GM12878 (cell line): ENCODE results near the gene STX1B. TPM values are rescaled to one million over a fixed set of nuclear protein-coding genes. Genes with fewer than 3 reads are reported as not detected.

Experiments
- ATAC-seq: fragments of 200-7000 bp; cut with Tn5 transposase; 3 replicates; pipeline ENCODE4 v1.9.1; 2020; ENCODE audit warnings: mild to moderate bottlenecking, moderate library complexity
- BruUV-seq: library from RNA; stranded (reverse); fragments of 400-500 nt; replicated peaks from 2 replicates; lab custom pipeline; 2021; lab: Mats Ljungman, UMichigan
- CTCF ChIA-PET: fragments of 300-600 bp; sonication (Branson Sonifier 250); formaldehyde crosslinking; extraction: SDS; loops from one replicate; lab custom pipeline; 2021; ENCODE audit warnings: inconsistent platforms; lab: Yijun Ruan, JAX
- POLR2A ChIA-PET: fragments of 350-600 bp; formaldehyde crosslinking; extraction: SDS; loops from one replicate; lab custom pipeline; 2021; ENCODE audit warnings: inconsistent platforms; lab: Charles Lee
- RAD21 ChIA-PET: fragments of 300-600 bp; sonication (Branson Sonifier 250); formaldehyde crosslinking; loops from one replicate; lab custom pipeline; 2023; ENCODE audit warnings: antibody characterized with exemption; ENCODE audit not compliant: unreplicated experiment; lab: Charles Lee
- SMC1A ChIA-PET: fragments of 300-600 bp; sonication (Branson Sonifier 250); formaldehyde crosslinking; loops from one replicate; lab custom pipeline; 2023; ENCODE audit not compliant: unreplicated experiment, uncharacterized antibody; lab: Charles Lee
- DNase-seq: peaks from one replicate; pipeline ENCODE4 v3.0.0-alpha.2; 2011; ENCODE audit warnings: low read depth, low spot score
- FAIRE-seq: peaks from 3 replicates; lab custom pipeline; 2011; peaks lifted over from hg19 to GRCh38; lab: Jason Lieb, UNC
- H2AFZ ChIP-seq: 2 replicates; pipeline ENCODE4 v1.6.0; 2011; ENCODE audit warnings: low read depth, low read length, control low read depth; ENCODE audit not compliant: control insufficient read depth
- H3K27ac ChIP-seq: 2 replicates; pipeline ENCODE4 v1.5.1; 2011; ENCODE audit warnings: control low read depth; ENCODE audit not compliant: control insufficient read depth, insufficient read depth
- H3K27me3 ChIP-seq, 2 experiments: replicated peaks in 1 of 2; 2 replicates each; pipeline versions ENCODE4 v1.6.0 to v1.6.1; 2011; ENCODE audit warnings: low read length in 1 of 2; ENCODE audit not compliant: control insufficient read depth in 2 of 2, insufficient read depth in 2 of 2
- H3K36me3 ChIP-seq, 2 experiments: 2 replicates each; pipeline ENCODE4 v1.5.1; 2011; ENCODE audit warnings: low read length in 1 of 2; ENCODE audit not compliant: control insufficient read depth in 2 of 2, insufficient read depth in 2 of 2
- H3K4me1 ChIP-seq: 2 replicates; pipeline ENCODE4 v1.6.1; 2011; ENCODE audit warnings: mild to moderate bottlenecking, low read length, moderate library complexity, mixed read lengths; ENCODE audit not compliant: control insufficient read depth, insufficient read depth
- H3K4me2 ChIP-seq: 2 replicates; pipeline ENCODE4 v1.6.0; 2011; ENCODE audit warnings: control low read depth; ENCODE audit not compliant: control insufficient read depth, insufficient read depth
- H3K4me3 ChIP-seq: fragments of 200-600 bp; sonication (generic); 2 replicates; pipeline ENCODE4 v1.5.1; 2016
- H3K79me2 ChIP-seq: 2 replicates; pipeline ENCODE4 v1.6.0; 2011; ENCODE audit warnings: low read length; ENCODE audit not compliant: control insufficient read depth, insufficient read depth
- H3K9ac ChIP-seq: 2 replicates; pipeline ENCODE4 v1.8.0; 2011; ENCODE audit warnings: low read length, control low read depth, mixed read lengths; ENCODE audit not compliant: control insufficient read depth, insufficient read depth
- H3K9me3 ChIP-seq: replicated peaks from 3 replicates; pipeline ENCODE4 v1.5.1; 2011; ENCODE audit warnings: mild to moderate bottlenecking, low read length; ENCODE audit not compliant: control insufficient read depth, insufficient read depth
- H4K20me1 ChIP-seq: 2 replicates; pipeline ENCODE4 v1.6.0; 2011; ENCODE audit not compliant: control insufficient read depth, insufficient read depth
- CHD4 ChIP-seq: fragments of 200-600 bp; sonication (generic); IDR thresholded peaks from 2 replicates; pipeline ENCODE4 v1.6.1; 2016; ENCODE audit warnings: mild to moderate bottlenecking
- EGR1 ChIP-seq, 2 experiments: IDR thresholded peaks; 1 replicate in 1 of 2; 2 replicates in 1 of 2; pipeline ENCODE4 v1.6.1; 2011 to 2012; ENCODE audit warnings: low read depth in 2 of 2, low read length in 2 of 2, borderline replicate concordance in 1 of 2, mild to moderate bottlenecking in 1 of 2, moderate library complexity in 1 of 2
- ESRRA ChIP-seq: IDR thresholded peaks from 2 replicates; pipeline ENCODE4 v1.6.1; 2012; ENCODE audit warnings: mild to moderate bottlenecking, low read length, improper control_type of control experiment
- GATAD2B ChIP-seq: fragments of 450-650 bp; conservative IDR thresholded peaks from 2 replicates; pipeline ENCODE4 v1.6.1; 2017; ENCODE audit warnings: low read depth, mild to moderate bottlenecking, moderate library complexity
- IKZF1 ChIP-seq: fragments of 450-650 bp; conservative IDR thresholded peaks from 2 replicates; pipeline ENCODE4 v1.6.1; 2017; ENCODE audit warnings: antibody characterized with exemption, mild to moderate bottlenecking
- JUNB ChIP-seq: IDR thresholded peaks from 2 replicates; pipeline ENCODE4 v1.6.1; 2016; ENCODE audit warnings: antibody characterized with exemption, mild to moderate bottlenecking
- MTA3 ChIP-seq: IDR thresholded peaks from 2 replicates; pipeline ENCODE4 v1.6.1; 2012; ENCODE audit warnings: low read length, inconsistent platforms, borderline replicate concordance
- NR2F1 ChIP-seq: fragments of 450-650 bp; conservative IDR thresholded peaks from 2 replicates; pipeline ENCODE4 v1.6.1; 2017; ENCODE audit warnings: mild to moderate bottlenecking
- PAX5 ChIP-seq: IDR thresholded peaks from 2 replicates; pipeline ENCODE4 v1.6.1; 2011; ENCODE audit warnings: low read depth, low read length, borderline replicate concordance
- PML ChIP-seq: IDR thresholded peaks from 2 replicates; pipeline ENCODE4 v1.6.1; 2012; ENCODE audit warnings: low read length, inconsistent platforms
- RAD51 ChIP-seq: fragments of 450-650 bp; IDR thresholded peaks from 2 replicates; pipeline ENCODE4 v1.6.1; 2016; ENCODE audit warnings: moderate library complexity, mild to moderate bottlenecking, inconsistent platforms
- RELA ChIP-seq: fragments of 450-650 bp; IDR thresholded peaks from 2 replicates; pipeline ENCODE4 v1.8.0; 2014; ENCODE audit warnings: borderline replicate concordance; ENCODE audit not compliant: partially characterized antibody
- RUNX3 ChIP-seq: IDR thresholded peaks from 2 replicates; pipeline ENCODE4 v1.6.1; 2012; ENCODE audit warnings: low read length, inconsistent platforms
- YY1 ChIP-seq: IDR thresholded peaks from 2 replicates; pipeline ENCODE4 v1.6.1; 2011; ENCODE audit warnings: low read depth, mild to moderate bottlenecking, low read length
- ZNF384 ChIP-seq: IDR thresholded peaks from 2 replicates; pipeline ENCODE4 v1.6.1; 2012; ENCODE audit warnings: low read depth, mild to moderate bottlenecking, low read length, improper control_type of control experiment, borderline replicate concordance
- WGBS: methylation state at CpG from one replicate; pipeline ENCODE4 v1.1.6; 2016; ENCODE audit warnings: low lambda C conversion rate; ENCODE audit not compliant: insufficient replicate concordance, insufficient coverage; ENCODE audit errors: missing lambda C conversion rate; 5-methylcytosine and 5-hydroxymethylcytosine counted together
- in situ Hi-C: fragments of 300-500 bp; cut with MboI; formaldehyde crosslinking; loops from 9 replicates; pipeline ENCODE4 v1.14.3; 2018; ENCODE audit warnings: mixed read lengths
- intact Hi-C: fragments of 100-400 bp; cut with micrococcal nuclease; formaldehyde crosslinking; loops from one replicate; pipeline ENCODE4 v1.14.2; 2022; ENCODE audit not compliant: unreplicated experiment
- polyA plus RNA-seq, 11 experiments: library from polyadenylated mRNA; depleted of rRNA in 4 of 11; unstranded in 6 of 11; stranded (reverse) in 5 of 11; fragments of >200 nt; fragmentation: Nextera tagmentation in 4 of 11; fragmentation: Illumina TruSeq in 1 of 11; extraction: Ambion mirVana in 4 of 11; extraction: Trizol in 1 of 11; gene quantifications; 1 replicate in 1 of 11; 2 replicates in 10 of 11; pipeline versions ENCODE4 v1.2.1 to v1.2.3, GENCODE V29; 2011 to 2016; ENCODE audit warnings: inconsistent platforms in 2 of 11, missing spikeins in 2 of 11, low read depth in 1 of 11
- total RNA-seq, 4 experiments: library from RNA; depleted of rRNA in 3 of 4; stranded (reverse); fragments of >200 nt in 3 of 4; fragmentation: Illumina TruSeq in 1 of 4; extraction: Trizol in 1 of 4; gene quantifications; 2 replicates each; pipeline versions ENCODE4 v1.2.1 to v1.2.3, GENCODE V29; 2013 to 2021
- TF ChIP-seq, protein P1 (sequence below): fragments of 450-650 bp; IDR thresholded peaks from 2 replicates; pipeline ENCODE4 v1.6.1; 2017; ENCODE audit warnings: mild to moderate bottlenecking, low read depth, inconsistent platforms; ENCODE audit not compliant: poor library complexity, severe bottlenecking
- TF ChIP-seq, protein P2 (sequence below): IDR thresholded peaks from 2 replicates; pipeline ENCODE4 v1.6.1; 2012; ENCODE audit warnings: low read depth, low read length, improper control_type of control experiment
- TF ChIP-seq, protein P3 (sequence below): IDR thresholded peaks from 2 replicates; pipeline ENCODE4 v1.6.1; 2012; ENCODE audit warnings: low read length, inconsistent platforms

Gene STX1B
- total and polyA plus RNA-seq, 10 of the 15 experiments (the other 5 are each of a cell fraction or from before 2014, with no cell fraction given) = 0.22 to 2.5 (median 1.1) TPM

DNA sequence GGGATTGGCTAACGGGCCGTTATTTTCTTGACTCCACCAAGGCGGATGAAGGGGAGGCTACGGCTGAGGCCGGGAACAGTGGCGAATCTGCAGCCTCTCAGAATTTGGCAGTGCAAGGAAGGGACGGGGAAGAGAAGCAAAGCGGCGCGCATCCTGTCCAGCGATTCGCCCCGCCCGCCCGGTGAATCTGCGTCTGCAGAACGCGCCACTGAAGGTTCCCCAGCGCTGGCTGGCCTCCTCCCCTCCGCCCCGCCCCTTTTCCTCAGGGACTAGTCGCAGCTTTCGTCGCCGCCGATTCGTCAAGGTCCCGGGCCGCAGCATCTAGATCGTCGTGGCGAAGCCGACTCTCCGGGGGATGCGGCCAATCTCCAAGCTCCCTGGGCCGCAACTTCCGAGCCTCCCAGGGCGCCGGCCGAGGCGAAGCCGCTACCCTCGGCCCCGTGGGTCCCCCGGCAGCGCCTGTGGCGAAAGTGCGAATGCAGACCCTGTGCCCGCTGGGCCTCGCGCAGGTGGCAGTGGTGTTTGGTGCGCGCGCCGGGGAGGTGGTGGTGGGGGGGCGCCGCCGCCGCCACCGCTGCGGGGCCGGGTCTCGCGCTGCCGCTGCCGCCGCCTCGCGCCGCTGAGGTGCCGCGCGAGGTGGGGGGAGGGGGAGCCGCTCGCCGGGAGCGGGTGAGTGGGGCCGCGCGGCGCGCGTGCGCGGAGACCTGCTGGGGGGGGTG lies 52.8 kb downstream of the STX1B start, which contains the start of gene SETD1A (continued):
- TF ChIP-seq JUNB = no peak
- TF ChIP-seq PAX5 = no peak
- TF ChIP-seq NR2F1 = peak; percentile 54
- TF ChIP-seq RELA = no peak
- TF ChIP-seq, protein P1, sequence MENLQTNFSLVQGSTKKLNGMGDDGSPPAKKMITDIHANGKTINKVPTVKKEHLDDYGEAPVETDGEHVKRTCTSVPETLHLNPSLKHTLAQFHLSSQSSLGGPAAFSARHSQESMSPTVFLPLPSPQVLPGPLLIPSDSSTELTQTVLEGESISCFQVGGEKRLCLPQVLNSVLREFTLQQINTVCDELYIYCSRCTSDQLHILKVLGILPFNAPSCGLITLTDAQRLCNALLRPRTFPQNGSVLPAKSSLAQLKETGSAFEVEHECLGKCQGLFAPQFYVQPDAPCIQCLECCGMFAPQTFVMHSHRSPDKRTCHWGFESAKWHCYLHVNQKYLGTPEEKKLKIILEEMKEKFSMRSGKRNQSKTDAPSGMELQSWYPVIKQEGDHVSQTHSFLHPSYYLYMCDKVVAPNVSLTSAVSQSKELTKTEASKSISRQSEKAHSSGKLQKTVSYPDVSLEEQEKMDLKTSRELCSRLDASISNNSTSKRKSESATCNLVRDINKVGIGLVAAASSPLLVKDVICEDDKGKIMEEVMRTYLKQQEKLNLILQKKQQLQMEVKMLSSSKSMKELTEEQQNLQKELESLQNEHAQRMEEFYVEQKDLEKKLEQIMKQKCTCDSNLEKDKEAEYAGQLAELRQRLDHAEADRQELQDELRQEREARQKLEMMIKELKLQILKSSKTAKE = no peak
- TF ChIP-seq RAD51 = no peak
- 0 out of 2 replicates have a peak, but pooled peaks have one; percentile 43 for TF ChIP-seq YY1
- TF ChIP-seq, all 136 proteins: peak for 56

DNA sequence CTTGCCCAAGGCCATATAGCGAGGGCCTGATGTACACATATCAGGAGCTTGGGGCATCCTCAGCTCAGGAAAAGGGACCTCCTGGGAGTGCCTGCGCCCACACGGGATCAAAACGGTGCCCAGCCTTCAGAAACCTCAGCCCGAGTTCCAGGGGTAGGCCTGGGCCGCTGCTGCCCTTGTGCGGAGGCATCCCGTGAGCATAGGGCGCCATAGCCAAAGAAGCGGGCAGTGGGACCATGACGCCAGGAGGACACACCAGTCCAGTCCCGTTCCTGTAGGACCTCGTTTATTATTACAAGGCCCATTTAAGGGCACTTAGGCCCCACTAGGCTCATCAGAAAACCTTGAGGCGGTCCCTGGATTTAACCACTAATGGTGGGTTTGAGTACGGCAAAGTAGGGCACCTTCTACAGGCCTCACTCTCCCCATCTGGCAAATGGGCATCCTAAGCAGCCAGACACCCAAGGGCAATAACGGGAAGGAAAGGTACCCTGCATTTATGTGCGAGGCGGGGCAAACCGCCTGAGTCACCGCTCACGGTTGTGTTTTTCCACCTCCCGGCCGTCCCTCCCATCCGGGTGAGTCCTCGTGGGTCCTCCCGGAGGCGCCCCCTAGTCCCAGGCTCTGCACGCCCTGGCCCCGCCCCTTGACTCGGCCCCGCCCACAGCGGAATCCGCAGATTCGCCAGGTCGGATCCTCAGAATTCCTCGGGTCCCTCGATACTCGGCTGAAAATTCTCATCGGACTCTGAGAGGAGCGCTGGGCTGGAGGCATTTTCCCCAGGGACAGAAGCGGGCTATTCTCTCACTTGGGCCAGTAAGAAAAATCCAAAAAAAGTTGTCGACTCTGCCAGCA lies 53.6 kb downstream of the STX1B start:
- ATAC-seq = peak; percentile 84
- POLR2A ChIA-PET = interaction anchor here (0.9 kb wide), 1 partner anchor 117 kb away, joined by 3 read pairs; the partner anchor contains the start of genes ZNF646 and ZNF668
- BruUV-seq = TSS peak; percentile 92
- in situ Hi-C loops (loop anchor here (10.0 kb wide), 2 partner anchors 758 to 918 kb away; partner anchors contain the start of gene ZNF267), intact Hi-C loops (loop anchor here (10.0 kb wide), 2 partner anchors 138 to 918 kb away; partner anchors contain the start of genes VKORC1 and ZNF267)
- RAD21 ChIA-PET = no interaction called here
- H4K20me1 ChIP-seq = no peaks in the 10 kb centered on the region; the same call in 1 of the 2 replicates
- peak overlapping the region; percentile 100 for H3K27ac ChIP-seq
- FAIRE-seq = peak; percentile 41
- H3K9ac ChIP-seq = peak overlapping the region; percentile 100
- peaks cover 13% of the 10 kb centered on the region for H3K4me1 ChIP-seq
- 18% methylated on average over 42 of the region's 42 CpGs for WGBS
- no peaks in the 10 kb centered on the region for H3K9me3 ChIP-seq
- peaks cover 12% of the 10 kb centered on the region for H3K79me2 ChIP-seq
- H2AFZ ChIP-seq = peak overlapping the region; percentile 96
- peak overlapping the region; percentile 92 for H3K4me3 ChIP-seq
- SMC1A ChIA-PET = no interaction called here
- peak overlapping the region; percentile 70 for H3K4me2 ChIP-seq
- CTCF ChIA-PET = interaction anchor here (1.0 to 3.6 kb wide), 5 partner anchors 16 to 185 kb away, joined by 3 to 27 read pairs (median 3); partner anchors contain the start of genes VKORC1, ZNF646 and ZNF668
- no peaks in the 10 kb centered on the region for H3K27me3 ChIP-seq
- H3K36me3 ChIP-seq = peaks cover 4 to 28% of the 10 kb centered on the region in 2 experiments
- no peak for DNase-seq
- TF ChIP-seq, protein P2, sequence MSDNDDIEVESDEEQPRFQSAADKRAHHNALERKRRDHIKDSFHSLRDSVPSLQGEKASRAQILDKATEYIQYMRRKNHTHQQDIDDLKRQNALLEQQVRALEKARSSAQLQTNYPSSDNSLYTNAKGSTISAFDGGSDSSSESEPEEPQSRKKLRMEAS = no peak; the same call in 1 of the 2 replicates
- TF ChIP-seq ESRRA (0 out of 2 replicates have a peak, but pooled peaks have one; percentile 45), EGR1 (IDR thresholded peaks at IDR 0.05; ENCODE audit: borderline replicate concordance in 1 of 2, low read depth in 2 of 2, low read length in 2 of 2) (0 out of 3 replicates have a peak, but pooled peaks of 1 of the 2 experiments have one; percentile 21), GATAD2B (no peak), PML (peak; percentile 68; the same call in 1 of the 2 replicates), IKZF1 (no peak), MTA3 (no peak; the same call in 1 of the 2 replicates), CHD4 (no peak), RUNX3 (peak; percentile 31), ZNF384 (no peak)
- TF ChIP-seq, protein P3, sequence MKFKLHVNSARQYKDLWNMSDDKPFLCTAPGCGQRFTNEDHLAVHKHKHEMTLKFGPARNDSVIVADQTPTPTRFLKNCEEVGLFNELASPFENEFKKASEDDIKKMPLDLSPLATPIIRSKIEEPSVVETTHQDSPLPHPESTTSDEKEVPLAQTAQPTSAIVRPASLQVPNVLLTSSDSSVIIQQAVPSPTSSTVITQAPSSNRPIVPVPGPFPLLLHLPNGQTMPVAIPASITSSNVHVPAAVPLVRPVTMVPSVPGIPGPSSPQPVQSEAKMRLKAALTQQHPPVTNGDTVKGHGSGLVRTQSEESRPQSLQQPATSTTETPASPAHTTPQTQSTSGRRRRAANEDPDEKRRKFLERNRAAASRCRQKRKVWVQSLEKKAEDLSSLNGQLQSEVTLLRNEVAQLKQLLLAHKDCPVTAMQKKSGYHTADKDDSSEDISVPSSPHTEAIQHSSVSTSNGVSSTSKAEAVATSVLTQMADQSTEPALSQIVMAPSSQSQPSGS = no peak
